GM18511 (cell line): ENCODE results near the gene LOC101059915.
"Not testable (repeated sequence)": the region's sequence is repeated elsewhere in the genome, so short reads cannot be mapped to it uniquely, and the experiment has no call there.

Source experiments
- ATAC-seq: cut with Tn5 transposase; IDR thresholded peaks from one replicate; pipeline ENCODE4 v1.9.1; 2021; ENCODE audit warnings: mild to moderate bottlenecking, moderate library complexity; ENCODE audit not compliant: unreplicated experiment

The LOC101059915 gene

GRCh38 chrX:71638409-71638808 lies 28.9 kb upstream of the LOC101059915 start:
- no peak for ATAC-seq

GRCh38 chrX:71640002-71640401 lies 27.3 kb upstream of the LOC101059915 start:
- no peak for ATAC-seq

DNA sequence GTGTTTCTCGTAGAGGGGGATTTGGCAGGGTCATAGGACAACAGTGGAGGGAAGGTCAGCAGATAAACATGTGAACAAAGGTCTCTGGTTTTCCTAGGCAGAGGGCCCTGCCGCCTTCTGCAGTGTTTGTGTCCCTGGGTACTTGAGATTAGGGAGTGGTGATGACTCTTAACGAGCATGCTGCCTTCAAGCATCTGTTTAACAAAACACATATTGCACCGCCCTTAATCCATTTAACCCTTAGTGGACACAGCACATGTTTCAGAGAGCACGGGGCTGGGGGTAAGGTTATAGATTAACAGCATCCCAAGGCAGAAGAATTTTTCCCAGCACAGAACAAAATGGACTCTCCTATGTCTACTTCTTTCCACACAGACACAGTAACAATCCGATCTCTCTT lies 22.9 kb upstream of the LOC101059915 start:
- not testable (repeated sequence) for ATAC-seq

DNA sequence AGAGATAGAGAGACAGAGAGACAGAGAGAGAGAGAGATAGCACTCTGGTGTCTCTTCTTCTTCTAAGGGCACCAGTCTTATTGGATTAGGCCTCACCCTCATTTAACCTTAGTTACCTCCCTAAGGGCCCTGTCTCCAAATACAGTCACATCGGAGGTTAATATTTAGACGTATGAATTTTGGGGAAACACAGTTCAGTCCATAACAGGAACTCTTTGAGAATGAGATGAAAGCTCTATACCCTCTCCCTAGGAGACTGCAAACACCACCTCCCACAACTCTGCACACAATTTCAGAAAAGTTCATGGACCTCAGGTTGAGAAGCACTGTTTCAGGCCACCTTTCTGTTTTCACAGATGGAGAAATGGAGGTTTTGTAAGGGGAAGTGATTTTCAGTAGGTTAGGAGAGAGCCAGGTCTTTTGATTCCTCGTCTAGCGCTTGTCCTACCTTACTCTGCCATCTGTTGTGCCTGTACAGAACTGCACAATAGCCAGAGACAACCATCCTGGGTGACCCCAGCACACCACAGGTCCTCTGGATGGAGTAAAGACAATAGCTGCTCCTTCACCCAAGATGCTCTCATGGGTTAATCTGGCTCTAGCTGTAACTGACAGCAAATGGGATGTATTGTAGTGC lies 16.9 kb upstream of the LOC101059915 start:
- peak; percentile 91 for ATAC-seq

GRCh38 chrX:71652405-71652804 lies 14.9 kb upstream of the LOC101059915 start:
- ATAC-seq: no peak

- no peak for ATAC-seq
These were observed 14.0 kb upstream of the LOC101059915 start for GRCh38 chrX:71653344-71653743.

- ATAC-seq: no peak
These were observed 10.1 kb upstream of the LOC101059915 start for GRCh38 chrX:71657267-71657666.

DNA sequence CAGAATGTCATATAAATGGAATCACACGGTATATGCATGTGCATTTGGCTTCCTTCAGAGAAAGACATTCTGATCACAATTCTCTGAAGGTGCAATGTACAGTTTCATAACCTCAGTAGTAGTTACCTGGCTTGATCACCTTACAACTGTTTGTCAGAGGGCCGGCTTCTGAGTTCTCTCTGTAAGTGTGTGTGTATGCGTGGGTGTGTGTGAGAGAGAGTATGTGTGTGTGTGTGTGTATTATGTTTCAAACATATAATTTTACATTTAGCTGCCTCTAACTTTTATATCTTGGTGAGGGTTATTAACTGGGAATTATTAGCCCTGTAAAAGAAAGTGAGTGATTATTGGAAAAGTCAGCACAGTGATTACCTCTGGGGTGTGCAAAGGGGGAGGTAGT lies 8.0 kb upstream of the LOC101059915 start:
- ATAC-seq: no peak

- ATAC-seq: no peak
These were observed 7.4 kb upstream of the LOC101059915 start for GRCh38 chrX:71659959-71660358.

GRCh38 chrX:71660562-71661416 lies 6.6 kb upstream of the LOC101059915 start:
- no peak for ATAC-seq

DNA sequence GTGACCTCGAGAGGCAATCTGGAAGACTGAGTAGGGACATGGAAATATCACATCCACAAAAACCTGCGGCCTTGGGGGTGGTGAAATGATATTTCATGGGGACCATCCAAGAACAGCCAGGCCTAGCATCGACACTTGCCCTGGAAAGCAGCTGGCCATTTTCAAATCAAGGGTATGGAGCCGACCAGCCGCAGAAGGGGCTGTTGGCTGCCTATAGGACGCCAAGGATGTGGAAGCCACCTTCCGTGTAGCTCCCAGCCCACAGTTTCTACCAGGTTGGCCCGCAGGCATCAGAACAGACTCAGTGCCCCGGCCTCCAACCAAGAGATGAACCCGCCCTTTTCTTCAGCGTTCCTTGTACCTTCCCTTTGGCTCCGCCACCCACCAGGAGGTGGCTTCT lies 5.4 kb upstream of the LOC101059915 start:
- ATAC-seq: no peak

GRCh38 chrX:71662654-71663053 lies 4.7 kb upstream of the LOC101059915 start:
- not testable (repeated sequence) for ATAC-seq

DNA sequence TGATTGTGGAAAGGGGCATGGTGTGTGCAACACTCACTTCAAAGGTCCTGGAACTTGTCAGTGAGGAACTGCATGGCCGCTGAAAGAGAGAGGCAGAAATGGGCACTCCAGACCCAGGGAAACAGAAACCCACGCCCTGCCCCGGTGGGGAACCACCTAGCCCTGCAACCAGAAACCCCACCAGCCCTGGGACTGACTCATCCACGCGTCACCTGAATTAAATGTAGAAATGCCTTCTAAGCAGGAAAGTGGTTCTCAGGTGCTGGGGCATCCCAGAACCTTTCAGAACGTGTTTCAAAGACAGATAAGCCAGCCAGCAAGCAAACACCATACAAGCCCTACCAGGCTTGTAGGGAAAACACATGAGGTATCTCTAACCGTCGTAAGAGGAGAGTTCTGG lies 4.1 kb upstream of the LOC101059915 start:
- not testable (repeated sequence) for ATAC-seq

- not testable (repeated sequence) for ATAC-seq
These were observed 3.1 kb upstream of the LOC101059915 start for GRCh38 chrX:71664202-71664601.

- ATAC-seq: no peak
These were observed 2.4 kb upstream of the LOC101059915 start for GRCh38 chrX:71664889-71665491.

GRCh38 chrX:71665747-71666146 lies 1.6 kb upstream of the LOC101059915 start:
- no peak for ATAC-seq

DNA sequence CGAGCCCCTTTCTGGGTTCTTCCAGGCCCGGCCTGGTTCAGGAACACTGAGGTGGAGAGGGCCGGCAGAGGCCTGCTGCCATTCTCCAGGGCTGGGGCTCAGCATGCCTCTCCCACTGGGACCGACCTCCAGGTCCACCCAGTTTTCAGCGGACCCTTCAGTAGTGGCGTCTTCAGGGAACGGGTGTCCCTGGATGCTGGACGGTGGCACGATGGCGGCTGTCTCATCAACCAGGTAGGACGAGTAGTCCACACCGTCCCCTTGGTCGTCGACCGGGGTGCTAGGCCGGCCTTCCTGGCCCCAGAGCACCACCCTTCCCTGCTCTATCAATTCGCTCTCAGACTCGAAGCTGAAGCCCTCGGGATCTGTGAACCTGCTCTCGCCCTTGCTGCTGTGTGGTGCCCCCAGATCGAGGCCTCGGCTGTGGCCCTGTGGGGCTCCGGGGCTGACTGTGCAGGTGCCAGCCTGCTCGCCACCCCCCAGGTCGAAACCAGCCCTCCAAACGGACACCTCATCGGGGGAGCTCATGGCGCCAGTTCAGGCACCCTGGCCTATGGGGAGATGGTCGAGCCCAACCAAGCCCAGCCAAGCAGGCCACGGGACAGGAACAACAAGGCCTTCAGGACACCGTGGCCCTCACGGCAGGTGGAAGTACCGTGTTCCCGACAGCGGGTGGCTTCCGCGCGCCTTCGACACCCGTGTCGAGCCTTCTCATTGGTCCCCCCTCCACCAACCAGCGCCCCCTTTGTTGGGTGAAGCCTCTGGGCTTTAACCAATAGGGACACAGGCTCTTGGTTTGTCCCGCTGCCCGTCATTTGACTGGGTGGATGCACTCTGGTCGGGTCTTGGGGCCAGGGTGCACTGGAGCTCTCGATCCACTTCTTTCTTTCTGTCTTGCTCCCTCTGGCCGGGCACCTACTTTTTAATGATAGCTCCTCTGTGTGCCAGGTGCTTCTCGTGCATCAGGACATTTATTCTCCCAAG lies 814 bp upstream of the LOC101059915 start:
- ATAC-seq: no peak

DNA sequence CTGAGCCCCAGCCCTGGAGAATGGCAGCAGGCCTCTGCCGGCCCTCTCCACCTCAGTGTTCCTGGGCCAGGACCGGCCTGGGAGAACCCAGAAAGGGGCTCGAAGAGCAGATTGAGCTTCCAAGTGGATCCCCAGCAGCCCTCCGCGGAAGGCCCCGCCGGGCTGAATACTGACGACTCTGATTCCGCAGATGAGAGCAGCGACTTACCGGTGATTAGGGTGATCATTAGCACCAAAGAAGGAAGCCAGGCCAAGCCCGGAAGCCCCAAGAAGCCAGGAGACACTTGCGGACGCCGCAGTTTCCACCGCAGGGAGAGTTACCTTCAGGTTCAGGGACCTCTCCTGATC lies 876 bp downstream of the LOC101059915 start:
- ATAC-seq: no peak

DNA sequence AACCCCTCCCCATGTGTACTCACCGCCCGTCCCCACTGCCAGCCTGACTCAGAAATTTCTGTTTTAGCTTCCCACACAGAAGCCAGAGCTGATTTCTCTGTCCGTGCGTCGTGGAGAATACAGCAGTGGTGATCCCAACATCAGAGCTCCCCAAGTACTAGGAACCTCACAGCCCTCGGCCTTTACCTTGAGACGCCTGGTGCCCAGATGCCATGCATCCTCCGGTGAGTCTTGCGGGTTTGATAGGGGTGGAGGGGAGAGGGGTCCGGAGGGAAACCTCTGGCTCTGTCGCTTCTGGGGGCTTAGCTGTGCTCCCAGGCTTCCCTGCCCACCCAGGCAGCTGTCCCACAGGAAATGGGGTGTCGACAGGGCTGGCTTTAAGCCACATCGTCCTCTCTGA lies 2.1 kb downstream of the LOC101059915 start:
- ATAC-seq: no peak

- not testable (repeated sequence) for ATAC-seq
These were observed 2.6 kb downstream of the LOC101059915 start for GRCh38 chrX:71669947-71670346.
